Fibroblast of mammary gland (primary cell): ENCODE results near the gene MTTP.

Experiments used
- DNase-seq: peaks from one replicate; pipeline ENCODE4 v3.0.0-alpha.2; 2010; ENCODE audit warnings: low read depth
- H3K4me3 ChIP-seq: 2 replicates; pipeline ENCODE4 v1.5.1; 2011; ENCODE audit warnings: low read depth, mild to moderate bottlenecking, low read length, moderate library complexity; ENCODE audit not compliant: control insufficient read depth
- TF ChIP-seq, protein P1 (sequence below): conservative IDR thresholded peaks from 2 replicates; pipeline ENCODE4 v1.5.1; 2011; ENCODE audit warnings: low read depth, low read length, inconsistent platforms; ENCODE audit not compliant: control insufficient read depth, insufficient read depth

MTTP gene

DNA sequence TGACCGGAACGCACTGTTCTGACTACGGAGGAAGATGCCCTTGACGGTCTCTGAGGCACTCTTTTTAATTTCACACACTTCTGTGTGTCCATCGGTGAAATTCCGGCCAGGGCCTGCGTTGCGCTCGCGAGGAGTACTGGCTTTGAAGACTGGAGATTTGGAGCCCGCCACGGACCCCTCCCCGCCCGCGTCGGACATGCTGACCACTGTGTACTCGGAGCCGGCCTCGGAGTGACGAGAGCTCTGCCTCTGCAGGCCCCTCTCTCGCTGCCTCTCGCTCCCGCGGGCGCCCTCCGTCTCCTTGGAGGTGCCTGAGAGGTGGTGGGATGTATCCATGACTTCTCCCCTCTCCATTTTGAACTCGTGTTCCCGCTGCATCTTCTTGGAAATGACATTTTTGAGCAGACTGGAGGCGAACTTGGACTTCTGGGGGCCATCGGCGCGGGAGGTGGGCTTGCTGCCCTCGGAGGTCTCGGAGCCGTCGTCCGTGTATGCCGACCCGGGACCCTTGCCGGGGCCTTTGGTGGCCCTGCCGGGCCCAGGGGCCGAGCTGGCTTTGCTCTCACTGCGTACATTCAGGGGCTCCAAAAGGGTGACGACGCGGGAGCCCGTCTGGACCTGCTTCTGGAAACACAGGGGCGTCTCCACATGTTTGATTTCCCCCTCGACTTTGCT is 77.3 kb downstream of the MTTP start:
- no peak overlapping the region for H3K4me3 ChIP-seq
- TF ChIP-seq, protein P1, sequence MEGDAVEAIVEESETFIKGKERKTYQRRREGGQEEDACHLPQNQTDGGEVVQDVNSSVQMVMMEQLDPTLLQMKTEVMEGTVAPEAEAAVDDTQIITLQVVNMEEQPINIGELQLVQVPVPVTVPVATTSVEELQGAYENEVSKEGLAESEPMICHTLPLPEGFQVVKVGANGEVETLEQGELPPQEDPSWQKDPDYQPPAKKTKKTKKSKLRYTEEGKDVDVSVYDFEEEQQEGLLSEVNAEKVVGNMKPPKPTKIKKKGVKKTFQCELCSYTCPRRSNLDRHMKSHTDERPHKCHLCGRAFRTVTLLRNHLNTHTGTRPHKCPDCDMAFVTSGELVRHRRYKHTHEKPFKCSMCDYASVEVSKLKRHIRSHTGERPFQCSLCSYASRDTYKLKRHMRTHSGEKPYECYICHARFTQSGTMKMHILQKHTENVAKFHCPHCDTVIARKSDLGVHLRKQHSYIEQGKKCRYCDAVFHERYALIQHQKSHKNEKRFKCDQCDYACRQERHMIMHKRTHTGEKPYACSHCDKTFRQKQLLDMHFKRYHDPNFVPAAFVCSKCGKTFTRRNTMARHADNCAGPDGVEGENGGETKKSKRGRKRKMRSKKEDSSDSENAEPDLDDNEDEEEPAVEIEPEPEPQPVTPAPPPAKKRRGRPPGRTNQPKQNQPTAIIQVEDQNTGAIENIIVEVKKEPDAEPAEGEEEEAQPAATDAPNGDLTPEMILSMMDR: no peak
- DNase-seq: no peak

DNA sequence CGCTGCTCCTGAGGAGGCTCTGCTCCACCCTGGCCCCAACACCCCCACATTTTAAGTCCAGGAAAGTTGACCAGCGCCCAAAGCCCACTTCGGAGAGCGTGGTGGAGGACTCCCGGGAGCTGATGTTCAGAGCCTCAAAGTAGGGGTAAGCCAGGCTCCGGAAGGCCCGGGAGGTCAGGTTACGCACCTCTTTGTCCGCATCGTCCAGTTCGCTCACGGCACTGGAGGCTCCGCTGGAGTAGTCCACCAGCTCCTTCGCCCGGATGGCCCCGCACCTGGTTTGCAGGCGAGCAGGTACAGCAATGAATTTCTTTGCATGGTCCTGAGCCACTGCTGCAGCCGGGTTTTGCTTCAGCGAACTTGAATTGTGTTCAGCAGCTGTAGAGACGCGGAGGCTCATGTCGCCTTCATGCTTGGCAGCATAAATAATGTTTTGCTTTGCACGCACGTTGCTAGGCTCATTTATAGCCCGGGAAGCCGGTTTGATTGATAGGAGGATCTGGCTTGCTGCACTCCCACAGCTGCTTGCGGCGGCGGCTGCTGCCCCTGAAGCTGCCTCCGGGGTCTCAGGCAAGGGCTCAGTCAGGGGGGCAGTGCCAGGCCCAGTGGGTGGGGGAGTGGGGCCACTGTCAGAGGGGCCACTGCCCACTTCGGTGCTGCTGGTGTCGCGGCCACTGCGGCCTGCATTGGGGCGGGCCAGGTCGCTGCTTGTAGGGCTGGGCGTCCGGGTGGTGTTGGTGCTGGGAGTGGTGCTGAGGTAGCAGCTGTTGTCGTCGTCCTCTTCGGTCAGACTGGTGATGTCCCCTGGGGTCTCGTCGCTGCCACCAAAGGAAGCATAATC is 78.2 kb downstream of the MTTP start:
- no peak overlapping the region for H3K4me3 ChIP-seq
- TF ChIP-seq, protein P1: no peak
- DNase-seq: no peak

DNA sequence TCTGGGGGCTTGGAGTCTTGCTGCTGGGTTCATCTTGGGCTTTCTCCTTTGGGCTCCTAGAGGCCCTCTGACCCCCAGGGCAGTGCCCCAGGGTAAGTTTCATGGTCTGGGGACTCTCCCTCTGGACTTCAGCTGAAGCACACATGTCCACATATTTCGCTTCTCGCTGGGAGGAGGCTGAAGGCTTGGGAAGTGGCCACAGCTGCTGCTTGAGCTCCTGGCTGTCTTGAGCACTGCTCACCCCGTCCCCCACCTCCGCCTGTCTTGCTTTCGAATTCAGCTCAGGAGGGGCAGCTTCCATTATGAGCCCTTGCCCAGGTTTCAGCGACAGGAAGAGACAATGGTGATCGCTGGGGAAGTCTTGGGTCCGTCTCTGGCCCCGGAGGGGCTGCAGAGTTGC is 79.3 kb downstream of the MTTP start:
- DNase-seq: no peak
- no peak overlapping the region for H3K4me3 ChIP-seq
- TF ChIP-seq, protein P1: no peak

DNA sequence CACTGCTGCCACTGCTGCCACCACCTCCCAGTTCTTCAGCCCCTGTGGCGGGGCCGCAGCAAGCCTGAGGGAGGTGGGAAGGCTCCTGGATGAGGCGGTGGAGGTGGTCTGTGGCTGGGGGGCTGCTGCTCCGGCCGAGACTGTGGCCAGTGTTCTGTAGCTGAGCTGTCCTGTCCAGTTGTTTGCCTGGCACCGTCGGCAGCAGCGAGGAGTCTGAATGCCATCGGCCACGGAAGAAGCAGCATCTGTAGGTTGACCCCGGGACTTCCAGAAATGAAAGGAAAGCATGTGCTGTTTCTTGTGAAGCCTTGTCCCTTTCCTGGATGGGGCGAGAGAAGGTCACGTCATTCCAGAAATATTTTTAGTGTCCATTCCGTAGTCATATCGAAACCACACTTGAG is 79.7 kb downstream of the MTTP start:
- TF ChIP-seq, protein P1: no peak
- H3K4me3 ChIP-seq: no peak overlapping the region
- DNase-seq: no peak

DNA sequence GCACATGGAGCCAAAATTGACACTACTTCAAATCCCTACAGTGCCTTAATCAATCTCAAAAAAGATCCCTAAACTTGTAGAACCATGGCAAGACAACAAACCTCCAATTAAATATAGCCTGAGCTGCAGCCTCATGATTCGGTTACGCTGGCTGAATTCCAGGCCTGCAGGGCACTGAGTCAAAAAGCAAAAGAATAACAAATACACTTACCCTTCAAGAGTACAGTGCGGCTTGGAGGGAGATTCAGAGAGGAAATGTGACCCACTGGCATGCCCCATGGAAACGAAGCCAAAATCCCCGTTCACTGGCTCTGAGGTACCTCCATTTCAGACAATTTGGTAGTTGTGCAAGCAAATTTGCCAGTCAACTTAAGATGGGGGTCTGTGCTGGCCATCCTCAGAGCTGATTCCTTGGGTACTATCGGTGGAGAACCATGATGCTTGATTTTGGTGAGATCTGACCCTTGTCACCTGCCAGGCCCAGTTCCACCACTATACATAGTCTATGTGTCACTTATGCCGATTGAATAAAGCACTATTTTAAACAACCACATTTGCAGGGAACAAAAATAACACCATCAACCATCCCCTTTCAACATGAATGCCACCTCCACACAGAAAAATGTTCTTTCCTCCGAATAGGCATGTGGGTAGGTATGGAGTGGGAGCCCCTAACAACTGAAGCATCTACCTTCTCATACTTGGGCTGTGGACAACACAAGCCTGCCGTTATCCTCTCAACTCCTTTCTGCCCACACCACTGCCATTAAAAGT is 80.9 kb downstream of the MTTP start:
- peak; percentile 35 for DNase-seq
- TF ChIP-seq, protein P1: no peak
- no peak overlapping the region for H3K4me3 ChIP-seq

DNA sequence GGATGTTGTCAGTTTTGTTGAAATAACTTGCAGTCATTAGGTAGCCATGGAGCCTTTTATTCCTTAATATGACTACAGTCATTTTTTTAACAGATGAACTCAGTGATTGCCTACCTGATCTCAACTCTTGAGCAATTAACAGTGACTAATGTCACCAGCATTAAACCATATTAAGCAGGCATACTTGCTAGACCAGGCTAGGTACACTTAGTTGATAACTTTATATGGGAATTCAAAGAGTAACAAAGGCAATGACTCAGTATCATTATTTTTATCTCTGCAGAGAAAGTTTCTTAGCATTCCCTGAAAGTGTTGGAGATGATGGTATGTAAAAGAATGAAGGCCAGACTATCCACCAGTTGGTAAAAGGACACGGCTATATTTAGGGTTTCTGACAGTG is 83.2 kb downstream of the MTTP start, which contains the start of gene C4orf54:
TSS of gene C4orf54 (minus strand) at position 31 of the 400 bp plus-strand sequence. CDS start 3,180 bp downstream, outside the sequence.
- TF ChIP-seq, protein P1: no peak

More for the DNA sequence above, 83.2 kb downstream of the MTTP start, which contains the start of gene C4orf54:
- no peak for DNase-seq
- H3K4me3 ChIP-seq: no peak within 1 kb of the TSS
